HG03571 (cell line): ENCODE results near the gene PDLIM5.
"Not testable (repeated sequence)": the region's sequence is repeated elsewhere in the genome, so short reads cannot be mapped to it uniquely, and the experiment has no call there.

ENCODE experiments used
- ATAC-seq: cut with Tn5 transposase; IDR thresholded peaks from one replicate; pipeline ENCODE4 v1.9.1; 2021; ENCODE audit not compliant: unreplicated experiment

The PDLIM5 gene

GRCh38 chr4:94639298-94639697 lies 187.6 kb downstream of the PDLIM5 start:
- ATAC-seq: no peak

GRCh38 chr4:94640151-94640550 lies 188.4 kb downstream of the PDLIM5 start:
- no peak for ATAC-seq

- ATAC-seq: no peak
These were observed 190.2 kb downstream of the PDLIM5 start for GRCh38 chr4:94641702-94642560.

- ATAC-seq: no peak
These were observed 190.8 kb downstream of the PDLIM5 start for GRCh38 chr4:94642561-94642866.

- no peak for ATAC-seq
These were observed 197.0 kb downstream of the PDLIM5 start for GRCh38 chr4:94648699-94649098.

- no peak for ATAC-seq
These were observed 197.8 kb downstream of the PDLIM5 start for GRCh38 chr4:94649381-94650133.

- no peak for ATAC-seq
These were observed 198.4 kb downstream of the PDLIM5 start for GRCh38 chr4:94650134-94650495.

GRCh38 chr4:94650690-94651089 lies 198.9 kb downstream of the PDLIM5 start:
- ATAC-seq: no peak

GRCh38 chr4:94653095-94653649 lies 201.4 kb downstream of the PDLIM5 start:
- no peak for ATAC-seq

- no peak for ATAC-seq
These were observed 202.4 kb downstream of the PDLIM5 start for GRCh38 chr4:94653984-94654609.

GRCh38 chr4:94654714-94655113 lies 203.0 kb downstream of the PDLIM5 start:
- ATAC-seq: no peak

- ATAC-seq: no peak
These were observed 208.9 kb downstream of the PDLIM5 start for GRCh38 chr4:94660614-94661013.

GRCh38 chr4:94665021-94665420 lies 213.3 kb downstream of the PDLIM5 start:
- ATAC-seq: not testable (repeated sequence)

GRCh38 chr4:94665500-94666404 lies 214.0 kb downstream of the PDLIM5 start:
- ATAC-seq: no peak

GRCh38 chr4:94668724-94669123 lies 217.0 kb downstream of the PDLIM5 start:
- no peak for ATAC-seq

GRCh38 chr4:94669672-94670664 lies 218.2 kb downstream of the PDLIM5 start:
- no peak for ATAC-seq

GRCh38 chr4:94671113-94671512 lies 219.4 kb downstream of the PDLIM5 start:
- no peak for ATAC-seq

- no peak for ATAC-seq
These were observed 222.2 kb downstream of the PDLIM5 start for GRCh38 chr4:94673961-94674360.

- ATAC-seq: no peak
These were observed 225.2 kb downstream of the PDLIM5 start for GRCh38 chr4:94676970-94677369.
